Activated naive CD8-positive, alpha-beta T cell treated with anti-CD3 and anti-CD28 coated beads for 36 hours (primary cell): Measurements from ENCODE around the gene HNRNPAB. TPM values are rescaled to one million over a fixed set of nuclear protein-coding genes. Genes with fewer than 3 reads are reported as not detected.

Experiments used
- DNase-seq: peaks from one replicate; pipeline ENCODE4 v3.0.0; 2021
- H3K27ac Mint-ChIP-seq: one replicate; pipeline ENCODE4 v1.8.0; 2022; ENCODE audit warnings: mild to moderate bottlenecking, moderate library complexity, mixed read lengths
- H3K27me3 Mint-ChIP-seq: one replicate; pipeline ENCODE4 v1.8.0; 2022; ENCODE audit warnings: mild to moderate bottlenecking, mixed read lengths
- H3K36me3 Mint-ChIP-seq: one replicate; pipeline ENCODE4 v1.8.0; 2021; ENCODE audit warnings: mild to moderate bottlenecking, mixed read lengths
- H3K4me1 Mint-ChIP-seq: one replicate; pipeline ENCODE4 v1.8.0; 2021; ENCODE audit warnings: mixed read lengths
- H3K4me3 Mint-ChIP-seq: one replicate; pipeline ENCODE4 v1.8.0; 2022; ENCODE audit warnings: mild to moderate bottlenecking, moderate library complexity, mixed read lengths
- H3K9me3 Mint-ChIP-seq: one replicate; pipeline ENCODE4 v1.8.0; 2022; ENCODE audit warnings: mixed read lengths
- total RNA-seq, 2 experiments: library from RNA; stranded (reverse); gene quantifications; one replicate each; pipeline ENCODE4 v1.2.3, GENCODE V29; 2021

The HNRNPAB gene
- total RNA-seq, 2 experiments from 2014 or later: 599 to 600 TPM

GRCh38 chr5:178213748-178214151 is 9.4 kb downstream of the HNRNPAB start:
- H3K36me3 Mint-ChIP-seq: peaks cover 48% of the 10 kb centered on the region

GRCh38 chr5:178214160-178214803 is 9.9 kb downstream of the HNRNPAB start:
- no peak for DNase-seq
- H3K4me3 Mint-ChIP-seq: no peak overlapping the region
- peaks cover 29% of the 10 kb centered on the region for H3K4me1 Mint-ChIP-seq
- H3K36me3 Mint-ChIP-seq: peaks cover 44% of the 10 kb centered on the region
- H3K27me3 Mint-ChIP-seq: peaks cover 9% of the 10 kb centered on the region
- H3K9me3 Mint-ChIP-seq: no peaks in the 10 kb centered on the region
- peak overlapping the region; percentile 67 for H3K27ac Mint-ChIP-seq

More at GRCh38 chr5:178213748-178214151, 9.4 kb downstream of the HNRNPAB start:
- DNase-seq: no peak
- Mint-ChIP-seq H3K9me3 (no peaks in the 10 kb centered on the region), H3K4me3 (no peak overlapping the region), H3K27me3 (peaks cover 9% of the 10 kb centered on the region), H3K27ac (peak overlapping the region; percentile 67), H3K4me1 (peaks cover 33% of the 10 kb centered on the region)

- Mint-ChIP-seq H3K9me3 (no peaks in the 10 kb centered on the region), H3K27ac (peak overlapping the region; percentile 48), H3K27me3 (peaks cover 9% of the 10 kb centered on the region), H3K4me3 (no peak overlapping the region), H3K36me3 (peaks cover 34% of the 10 kb centered on the region), H3K4me1 (peaks cover 21% of the 10 kb centered on the region)
- no peak for DNase-seq
Measured at GRCh38 chr5:178215280-178216002, 11.1 kb downstream of the HNRNPAB start.

- H3K27me3 Mint-ChIP-seq: peaks cover 9% of the 10 kb centered on the region
- no peak overlapping the region for H3K4me3 Mint-ChIP-seq
- peaks cover 23% of the 10 kb centered on the region for H3K4me1 Mint-ChIP-seq
- peak overlapping the region; percentile 19 for H3K27ac Mint-ChIP-seq
- H3K9me3 Mint-ChIP-seq: no peaks in the 10 kb centered on the region
- H3K36me3 Mint-ChIP-seq: peaks cover 32% of the 10 kb centered on the region
- no peak for DNase-seq
Measured at GRCh38 chr5:178216088-178216534, 11.8 kb downstream of the HNRNPAB start.

- no peaks in the 10 kb centered on the region for H3K9me3 Mint-ChIP-seq
- DNase-seq: no peak
- no peak overlapping the region for H3K27ac Mint-ChIP-seq
- no peak overlapping the region for H3K4me3 Mint-ChIP-seq
- H3K36me3 Mint-ChIP-seq: peaks cover 32% of the 10 kb centered on the region
- peaks cover 9% of the 10 kb centered on the region for H3K27me3 Mint-ChIP-seq
- H3K4me1 Mint-ChIP-seq: peaks cover 23% of the 10 kb centered on the region
Measured at GRCh38 chr5:178216779-178217178, 12.4 kb downstream of the HNRNPAB start.

- no peak overlapping the region for H3K27ac Mint-ChIP-seq
- no peak overlapping the region for H3K4me3 Mint-ChIP-seq
- H3K9me3 Mint-ChIP-seq: no peaks in the 10 kb centered on the region
- DNase-seq: no peak
- peaks cover 23% of the 10 kb centered on the region for H3K4me1 Mint-ChIP-seq
- peaks cover 35% of the 10 kb centered on the region for H3K36me3 Mint-ChIP-seq
- peaks cover 9% of the 10 kb centered on the region for H3K27me3 Mint-ChIP-seq
Measured at GRCh38 chr5:178218237-178218776, 14.0 kb downstream of the HNRNPAB start.

GRCh38 chr5:178218827-178219226 is 14.5 kb downstream of the HNRNPAB start:
- peaks cover 8% of the 10 kb centered on the region for H3K27me3 Mint-ChIP-seq
- DNase-seq: no peak
- H3K4me1 Mint-ChIP-seq: peaks cover 18% of the 10 kb centered on the region
- H3K36me3 Mint-ChIP-seq: peaks cover 33% of the 10 kb centered on the region
- H3K27ac Mint-ChIP-seq: no peak overlapping the region
- no peak overlapping the region for H3K4me3 Mint-ChIP-seq
- no peaks in the 10 kb centered on the region for H3K9me3 Mint-ChIP-seq

GRCh38 chr5:178221282-178221681 is 16.9 kb downstream of the HNRNPAB start:
- Mint-ChIP-seq H3K4me3 (no peak overlapping the region), H3K9me3 (no peaks in the 10 kb centered on the region), H3K4me1 (peaks cover 13% of the 10 kb centered on the region), H3K27ac (peak overlapping the region; percentile 32), H3K36me3 (peaks cover 29% of the 10 kb centered on the region), H3K27me3 (no peaks in the 10 kb centered on the region)
- DNase-seq: no peak

GRCh38 chr5:178221853-178222252 is 17.5 kb downstream of the HNRNPAB start:
- Mint-ChIP-seq H3K9me3 (no peaks in the 10 kb centered on the region), H3K4me1 (peaks cover 13% of the 10 kb centered on the region), H3K27me3 (no peaks in the 10 kb centered on the region), H3K27ac (peak overlapping the region; percentile 32), H3K36me3 (peaks cover 31% of the 10 kb centered on the region), H3K4me3 (no peak overlapping the region)
- no peak for DNase-seq

- DNase-seq: no peak
- Mint-ChIP-seq H3K9me3 (no peaks in the 10 kb centered on the region), H3K4me1 (peaks cover 13% of the 10 kb centered on the region), H3K4me3 (no peak overlapping the region), H3K27ac (no peak overlapping the region), H3K27me3 (no peaks in the 10 kb centered on the region), H3K36me3 (peaks cover 36% of the 10 kb centered on the region)
Measured at GRCh38 chr5:178222292-178222691, 18.0 kb downstream of the HNRNPAB start.

- Mint-ChIP-seq H3K4me1 (peaks cover 20% of the 10 kb centered on the region), H3K4me3 (no peak overlapping the region), H3K27ac (peak overlapping the region; percentile 27), H3K27me3 (no peaks in the 10 kb centered on the region), H3K36me3 (peaks cover 42% of the 10 kb centered on the region), H3K9me3 (no peaks in the 10 kb centered on the region)
- DNase-seq: no peak
Measured at GRCh38 chr5:178223196-178223773, 19.0 kb downstream of the HNRNPAB start.

GRCh38 chr5:178223828-178224335 is 19.5 kb downstream of the HNRNPAB start:
- Mint-ChIP-seq H3K27ac (peak overlapping the region; percentile 18), H3K4me3 (no peak overlapping the region), H3K9me3 (no peaks in the 10 kb centered on the region), H3K36me3 (peaks cover 41% of the 10 kb centered on the region), H3K4me1 (peaks cover 23% of the 10 kb centered on the region), H3K27me3 (no peaks in the 10 kb centered on the region)
- no peak for DNase-seq

GRCh38 chr5:178224403-178224802 is 20.1 kb downstream of the HNRNPAB start:
- Mint-ChIP-seq H3K27ac (peak overlapping the region; percentile 18), H3K9me3 (no peaks in the 10 kb centered on the region), H3K4me1 (peaks cover 25% of the 10 kb centered on the region), H3K4me3 (no peak overlapping the region), H3K36me3 (peaks cover 44% of the 10 kb centered on the region), H3K27me3 (no peaks in the 10 kb centered on the region)
- DNase-seq: no peak

- no peaks in the 10 kb centered on the region for H3K9me3 Mint-ChIP-seq
- H3K36me3 Mint-ChIP-seq: peaks cover 50% of the 10 kb centered on the region
- H3K27me3 Mint-ChIP-seq: no peaks in the 10 kb centered on the region
- H3K27ac Mint-ChIP-seq: no peak overlapping the region
- no peak for DNase-seq
- H3K4me3 Mint-ChIP-seq: no peak overlapping the region
- peaks cover 30% of the 10 kb centered on the region for H3K4me1 Mint-ChIP-seq
Measured at GRCh38 chr5:178225174-178225573, 20.8 kb downstream of the HNRNPAB start.

GRCh38 chr5:178227138-178227659 is 22.9 kb downstream of the HNRNPAB start:
- Mint-ChIP-seq H3K4me3 (no peak overlapping the region), H3K36me3 (peaks cover 60% of the 10 kb centered on the region), H3K27ac (peak overlapping the region; percentile 54), H3K4me1 (peaks cover 30% of the 10 kb centered on the region), H3K27me3 (no peaks in the 10 kb centered on the region), H3K9me3 (no peaks in the 10 kb centered on the region)
- no peak for DNase-seq
